Left cardiac atrium (tissue), 4 donors: Measurements from ENCODE around the gene KRTAP10-7. TPM values are rescaled to one million over a fixed set of nuclear protein-coding genes. Genes with fewer than 3 reads are reported as not detected.
"Not testable (repeated sequence)": the region's sequence is repeated elsewhere in the genome, so short reads cannot be mapped to it uniquely, and the experiment has no call there.

ENCODE experiments used
- ATAC-seq, 2 donors: fragments of 200-7000 bp; cut with Tn5 transposase; one replicate each; pipeline ENCODE4 v1.9.1; 2020; ENCODE audit warnings: mild to moderate bottlenecking in 2 of 2, moderate library complexity in 2 of 2
- DNase-seq: peaks from one replicate; pipeline ENCODE4 v3.0.0-alpha.2; 2020
- intact Hi-C, 2 donors: fragments of 100-400 bp; cut with DNase I; formaldehyde crosslinking; loops; one replicate each; pipeline versions ENCODE4 v1.14.1 to v1.15.1; 2022 to 2023
- total RNA-seq, 2 donors: library from RNA; stranded (reverse); fragmentation: NEBNext Ultra II Directional; extraction: Animal tissue kit (Norgen Biotek cat#: 25700); gene quantifications; one replicate each; pipeline ENCODE4 v1.2.1, GENCODE V29; 2021
- donor health status: DM: no; HTN: yes; CAD: no.
- donor health status: DM: no; HTN: yes; CAD: no; lungs with severe emphysema.
- donor health status: DM: yes; HTN: yes; CAD: no.
- donor health status: Dilated cardiomyopathy.

Gene KRTAP10-7
- total RNA-seq, 2 donors from 2014 or later: not detected

- intact Hi-C loops, DNase-seq, ATAC-seq: not testable (repeated sequence)
Observed at GRCh38 chr21:44646366-44647221, 46.2 kb downstream of the KRTAP10-7 start, which contains the start of gene KRTAP10-11. KRTAP10-11 (plus strand) TSS chr21:44646414; CDS start chr21:44646459, 45 bp downstream.

- ATAC-seq: no peak
- intact Hi-C loops: no loop called here
- DNase-seq: no peak
Observed at GRCh38 chr21:44647222-44647552, 46.8 kb downstream of the KRTAP10-7 start.

GRCh38 chr21:44648557-44649311 lies 48.3 kb downstream of the KRTAP10-7 start:
- intact Hi-C loops: no loop called here
- no peak for ATAC-seq
- DNase-seq: no peak

- intact Hi-C loops: no loop called here
- ATAC-seq: no peak
Observed at GRCh38 chr21:44649521-44650100, 49.2 kb downstream of the KRTAP10-7 start.

GRCh38 chr21:44650265-44650972 lies 50.0 kb downstream of the KRTAP10-7 start:
- intact Hi-C loops: no loop called here
- DNase-seq (no peak), ATAC-seq (no peak)

More at GRCh38 chr21:44649521-44650100, 49.2 kb downstream of the KRTAP10-7 start:
- no peak for DNase-seq

GRCh38 chr21:44650973-44651675 lies 50.7 kb downstream of the KRTAP10-7 start:
- intact Hi-C loops: no loop called here
- ATAC-seq (no peak), DNase-seq (no peak)

Other genes with a start within 250 kb of the KRTAP10-7 start
- 1 to 10 TPM; 2.9 to 5.1 TPM for gene TRPM2, start 247.0 kb upstream of the KRTAP10-7 start, total RNA-seq
- 1 to 10 TPM; 1.4 to 2.5 TPM for gene LRRC3, start 145.1 kb upstream of the KRTAP10-7 start, total RNA-seq
- not detected for gene KRTAP10-1, start 60.4 kb upstream of the KRTAP10-7 start, total RNA-seq
- not detected for gene KRTAP10-2, start 49.1 kb upstream of the KRTAP10-7 start, total RNA-seq
- not detected for gene KRTAP10-3, start 41.8 kb upstream of the KRTAP10-7 start, total RNA-seq
- not detected for gene KRTAP10-4, start 26.9 kb upstream of the KRTAP10-7 start, total RNA-seq
- gene KRTAP10-5, start 20.0 kb upstream of the KRTAP10-7 start, total RNA-seq: not detected
- gene KRTAP10-6, start 8.1 kb upstream of the KRTAP10-7 start, total RNA-seq: not detected
- gene KRTAP10-8, start 11.5 kb downstream of the KRTAP10-7 start, total RNA-seq: not detected
- not detected for gene KRTAP10-9, start 26.5 kb downstream of the KRTAP10-7 start, total RNA-seq
- gene KRTAP10-10, start 36.8 kb downstream of the KRTAP10-7 start, total RNA-seq: not detected
- not detected for gene KRTAP10-11, start 45.8 kb downstream of the KRTAP10-7 start, total RNA-seq
- not detected for gene KRTAP12-4, start 54.1 kb downstream of the KRTAP10-7 start, total RNA-seq
- not detected for gene KRTAP12-3, start 57.3 kb downstream of the KRTAP10-7 start, total RNA-seq
- gene KRTAP12-2, start 66.3 kb downstream of the KRTAP10-7 start, total RNA-seq: not detected
- gene KRTAP12-1, start 81.6 kb downstream of the KRTAP10-7 start, total RNA-seq: not detected
- gene KRTAP10-12, start 96.6 kb downstream of the KRTAP10-7 start, total RNA-seq: not detected
- gene TSPEAR, start 111.0 kb downstream of the KRTAP10-7 start, total RNA-seq: 1 to 10 TPM in 1 of 2 donors, under 1 TPM in 1; 0.39 to 1.6 TPM
- 10 to 100 TPM; 62.0 to 83.0 TPM for gene UBE2G2, start 201.2 kb downstream of the KRTAP10-7 start, total RNA-seq
- gene SUMO3, start 217.5 kb downstream of the KRTAP10-7 start, total RNA-seq: 10 to 100 TPM; 71.2 to 93.3 TPM